GM18511 (cell line): ENCODE measurements around the gene XPR1.
"Not testable (repeated sequence)": the region's sequence is repeated elsewhere in the genome, so short reads cannot be mapped to it uniquely, and the experiment has no call there.

Experiments used
- ATAC-seq: cut with Tn5 transposase; IDR thresholded peaks from one replicate; pipeline ENCODE4 v1.9.1; 2021; ENCODE audit warnings: mild to moderate bottlenecking, moderate library complexity; ENCODE audit not compliant: unreplicated experiment

Gene XPR1

DNA sequence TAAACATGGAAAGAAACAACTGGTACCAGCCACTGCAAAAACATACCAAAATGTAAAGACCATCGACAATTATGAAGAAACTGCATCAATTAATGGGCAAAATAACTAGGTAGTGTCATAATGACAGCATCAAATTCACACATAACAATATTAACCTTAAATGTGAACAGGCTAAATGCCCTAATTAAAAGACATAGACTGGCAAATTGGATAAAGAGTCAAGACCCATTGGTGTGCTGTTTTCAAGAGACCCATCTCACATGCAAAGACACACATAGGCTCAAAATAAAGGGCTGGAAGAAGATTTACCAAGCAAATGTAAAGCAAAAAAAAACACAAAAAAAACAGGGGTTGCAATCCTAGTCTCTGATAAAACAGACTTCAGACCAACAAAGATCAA, 201.4 kb downstream of the XPR1 start:
- ATAC-seq, result not testable (repeated sequence)

DNA sequence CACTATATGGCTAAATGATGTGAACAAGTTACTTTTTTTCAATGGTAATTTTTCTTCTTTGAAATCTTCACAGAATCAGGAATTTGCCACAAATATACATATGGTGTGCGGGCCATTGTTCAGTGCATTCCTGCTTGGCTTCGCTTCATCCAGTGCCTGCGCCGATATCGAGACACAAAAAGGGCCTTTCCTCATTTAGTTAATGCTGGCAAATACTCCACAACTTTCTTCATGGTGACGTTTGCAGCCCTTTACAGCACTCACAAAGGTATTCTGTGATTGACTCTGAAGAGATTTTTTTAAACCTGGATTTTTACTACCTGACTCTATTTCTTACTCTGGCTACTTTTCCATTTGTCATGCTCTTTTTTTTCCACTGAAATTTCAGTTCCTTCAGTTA, 204.6 kb downstream of the XPR1 start:
- no peak for ATAC-seq

DNA sequence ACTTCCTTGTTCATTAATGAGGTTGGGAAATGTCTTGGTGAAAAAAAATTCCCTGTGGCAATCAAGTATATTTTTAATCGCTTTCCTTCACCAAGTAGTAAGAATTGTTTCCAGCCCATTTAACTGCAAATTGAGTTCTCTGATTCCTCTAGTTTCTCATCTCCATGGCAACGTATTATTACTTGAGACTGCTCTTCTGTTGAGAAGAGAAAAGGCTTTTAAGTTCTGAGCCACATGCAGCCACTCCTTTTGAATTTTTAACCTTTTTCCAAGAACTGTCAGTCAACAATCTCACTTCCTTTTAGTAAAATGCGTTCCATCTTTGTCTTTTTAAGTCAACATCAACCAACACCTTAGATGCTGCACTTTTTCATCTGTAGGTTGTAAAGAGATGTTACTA, 205.2 kb downstream of the XPR1 start:
- no peak for ATAC-seq

DNA sequence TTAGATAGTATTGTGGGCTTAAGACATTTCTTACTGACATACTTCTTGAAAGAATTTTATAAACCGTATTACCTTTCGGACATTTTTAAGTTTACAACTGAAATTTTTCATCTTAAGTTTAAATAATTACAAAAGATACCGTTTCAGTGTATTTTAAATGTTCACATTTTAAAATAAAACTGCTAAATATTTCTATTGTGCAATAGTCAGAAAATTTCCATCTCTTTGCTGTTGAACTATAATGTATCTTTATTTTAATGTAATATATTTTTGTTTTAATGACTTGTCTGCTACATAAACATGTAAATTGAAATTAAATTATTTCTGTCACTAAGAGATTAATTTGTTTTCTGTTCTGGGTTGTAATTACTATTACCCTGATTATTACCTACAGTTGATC, 206.7 kb downstream of the XPR1 start:
- ATAC-seq, result no peak

DNA sequence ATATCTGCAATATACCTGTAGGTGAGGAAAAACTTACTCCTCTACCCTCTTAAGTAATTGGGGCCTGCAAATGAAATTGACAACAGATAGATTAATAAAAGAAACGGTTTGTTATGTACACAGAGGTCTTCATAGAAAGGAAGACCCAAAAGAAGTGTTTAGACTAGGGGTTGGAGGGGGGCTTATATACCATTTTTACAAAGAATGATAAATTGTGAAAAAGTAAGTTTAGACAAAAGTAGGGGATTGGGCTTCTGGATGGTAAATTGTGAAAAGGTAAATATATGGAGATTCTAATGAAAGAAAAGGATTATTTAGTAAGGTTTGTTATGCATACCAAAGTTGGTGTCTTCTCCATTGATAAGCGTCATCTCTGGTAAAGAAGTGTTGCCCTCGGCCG, 207.7 kb downstream of the XPR1 start:
- no peak for ATAC-seq

DNA sequence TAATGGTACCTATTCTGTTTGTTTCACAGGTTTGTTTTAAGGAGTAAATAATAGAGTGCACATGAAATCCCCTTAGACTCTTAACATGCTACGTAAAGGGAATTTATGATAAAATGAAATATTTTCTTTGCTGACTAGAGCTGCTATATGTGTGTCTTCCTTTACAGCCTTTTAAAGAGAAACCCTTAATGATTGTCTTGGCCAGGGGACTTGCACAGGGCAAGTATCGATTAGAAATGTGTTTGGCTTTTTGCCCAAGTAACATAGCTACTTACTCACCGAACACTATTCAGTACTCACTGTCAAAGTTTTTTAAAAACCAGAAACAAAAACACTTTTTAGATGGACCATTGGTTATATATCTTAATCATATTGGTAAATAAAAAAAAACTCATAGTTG, 209.6 kb downstream of the XPR1 start:
- no peak for ATAC-seq

DNA sequence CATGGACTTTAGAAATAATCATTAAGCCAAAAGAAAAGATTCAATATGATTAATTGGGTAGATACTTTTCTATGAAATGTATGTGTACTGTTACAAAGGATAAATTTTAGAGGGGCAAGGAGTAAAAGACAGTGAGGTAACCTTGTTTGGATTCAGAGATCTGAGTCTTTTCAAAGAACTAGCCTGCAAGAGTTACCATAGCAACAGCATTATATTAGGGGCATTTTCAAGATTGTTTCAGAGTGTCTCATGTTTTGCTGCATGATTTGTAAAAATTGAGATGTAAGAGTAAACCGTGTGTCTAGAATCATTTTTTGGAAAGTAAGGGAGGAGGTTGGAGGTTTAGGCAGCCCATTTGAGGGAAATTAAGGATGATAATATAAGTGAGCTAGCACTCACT, 210.2 kb downstream of the XPR1 start:
- ATAC-seq, result no peak

DNA sequence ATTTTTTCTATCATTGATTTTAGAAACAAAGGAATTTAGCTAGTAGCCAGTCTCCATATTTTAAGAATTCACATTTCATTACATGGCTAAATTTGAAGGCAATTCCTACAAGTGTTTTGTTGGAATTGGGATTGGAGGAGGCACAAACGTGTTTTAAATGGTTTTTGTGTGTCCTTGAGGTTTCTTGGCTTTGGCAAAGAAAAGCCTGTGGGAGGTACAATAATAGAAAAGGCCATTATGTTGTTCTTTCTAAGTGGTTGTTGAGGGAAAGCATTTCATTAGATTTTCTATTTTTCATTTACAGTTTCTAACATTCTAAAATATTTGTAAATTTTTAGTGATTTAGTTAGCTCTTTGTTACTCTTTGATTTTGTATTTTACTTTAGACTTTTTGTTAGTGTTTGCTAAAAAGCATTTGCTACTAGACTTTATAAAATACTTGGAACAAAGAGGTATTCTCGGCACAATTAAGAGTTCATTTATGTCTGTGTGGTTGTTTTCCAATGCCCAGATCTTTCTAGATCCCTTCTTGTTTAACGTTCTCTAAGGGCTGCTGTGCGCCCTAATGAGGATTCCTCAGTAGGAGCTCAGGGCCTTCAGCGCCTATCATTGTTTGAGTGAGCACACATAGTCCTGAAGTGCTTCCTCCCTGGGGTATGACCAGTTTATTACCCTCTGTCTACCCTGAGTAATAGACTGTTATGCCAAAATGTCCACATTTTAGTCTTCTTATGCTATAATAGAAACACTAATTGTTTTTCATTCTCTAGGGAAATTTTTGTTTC, 210.9 kb downstream of the XPR1 start:
- no peak for ATAC-seq

DNA sequence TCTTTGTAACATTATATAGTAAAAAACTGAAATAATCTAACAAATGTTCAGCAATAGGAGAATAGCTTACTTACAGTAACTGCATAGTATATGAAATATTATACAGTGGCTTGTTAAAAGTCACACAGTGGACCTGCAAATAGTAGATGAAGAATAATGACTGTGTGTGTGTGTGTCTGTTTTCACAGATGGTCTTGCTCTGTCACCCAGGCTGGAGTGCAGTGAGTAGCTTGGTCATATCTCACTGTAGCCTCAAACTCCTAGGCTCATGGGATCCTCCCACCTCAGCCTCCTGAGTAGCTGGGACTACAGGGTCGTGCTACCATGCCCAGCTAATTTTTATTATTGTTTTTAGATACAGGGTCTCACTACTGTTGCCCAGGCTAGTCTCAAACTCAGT, 213.5 kb downstream of the XPR1 start:
- ATAC-seq, result no peak

DNA sequence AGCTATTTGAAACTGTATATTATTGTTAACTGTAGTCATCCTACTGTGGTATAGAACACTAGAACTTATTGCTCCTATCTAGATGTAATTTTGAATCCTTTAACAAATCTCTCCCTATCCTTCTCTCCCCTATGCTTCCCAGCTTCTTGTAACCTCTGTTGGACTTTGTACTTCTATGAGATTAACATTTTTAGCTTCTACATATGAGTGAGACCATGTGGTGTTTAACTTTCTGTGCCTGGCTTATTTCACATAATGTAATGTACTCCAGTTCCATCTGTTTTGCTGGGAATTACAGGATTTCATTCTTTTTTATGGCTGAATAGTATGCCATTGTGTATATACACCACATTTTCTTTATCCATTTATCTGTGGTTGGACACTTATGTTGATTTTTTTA, 216.4 kb downstream of the XPR1 start:
- no peak for ATAC-seq

DNA sequence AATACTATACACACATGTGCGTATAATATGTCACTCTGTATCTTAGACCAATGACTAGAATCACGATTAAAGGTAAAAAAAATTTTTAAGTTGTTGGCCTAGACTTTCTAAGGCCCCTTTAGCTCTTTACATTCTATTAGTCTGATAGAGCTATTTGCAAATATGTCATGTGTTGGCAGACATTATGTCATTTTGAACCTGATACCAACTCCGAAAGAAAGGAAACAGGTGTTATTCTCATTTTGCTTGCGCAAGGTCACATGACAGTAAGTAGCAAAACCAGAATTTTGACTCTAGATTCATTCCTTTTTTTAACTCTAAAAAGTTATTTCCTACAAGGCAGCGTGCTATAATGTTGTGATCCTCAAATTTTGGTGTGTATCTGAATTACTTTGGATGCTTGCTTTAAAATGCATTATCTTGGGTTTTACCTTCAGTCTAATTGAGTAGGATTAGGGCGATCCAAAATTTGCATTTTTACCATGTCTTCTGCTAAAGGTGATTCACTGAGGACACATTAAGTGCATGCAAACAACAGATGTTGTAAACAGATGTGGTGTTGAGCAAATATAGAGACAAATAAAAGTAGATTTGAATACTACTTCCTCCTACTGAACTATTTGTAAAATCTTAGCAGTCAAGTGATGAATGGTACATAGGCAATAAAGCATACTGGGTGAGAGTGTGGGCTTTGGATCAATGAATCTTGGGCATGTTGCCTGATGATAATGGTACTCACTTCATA, 217.4 kb downstream of the XPR1 start:
- ATAC-seq, result peak; percentile 77

DNA sequence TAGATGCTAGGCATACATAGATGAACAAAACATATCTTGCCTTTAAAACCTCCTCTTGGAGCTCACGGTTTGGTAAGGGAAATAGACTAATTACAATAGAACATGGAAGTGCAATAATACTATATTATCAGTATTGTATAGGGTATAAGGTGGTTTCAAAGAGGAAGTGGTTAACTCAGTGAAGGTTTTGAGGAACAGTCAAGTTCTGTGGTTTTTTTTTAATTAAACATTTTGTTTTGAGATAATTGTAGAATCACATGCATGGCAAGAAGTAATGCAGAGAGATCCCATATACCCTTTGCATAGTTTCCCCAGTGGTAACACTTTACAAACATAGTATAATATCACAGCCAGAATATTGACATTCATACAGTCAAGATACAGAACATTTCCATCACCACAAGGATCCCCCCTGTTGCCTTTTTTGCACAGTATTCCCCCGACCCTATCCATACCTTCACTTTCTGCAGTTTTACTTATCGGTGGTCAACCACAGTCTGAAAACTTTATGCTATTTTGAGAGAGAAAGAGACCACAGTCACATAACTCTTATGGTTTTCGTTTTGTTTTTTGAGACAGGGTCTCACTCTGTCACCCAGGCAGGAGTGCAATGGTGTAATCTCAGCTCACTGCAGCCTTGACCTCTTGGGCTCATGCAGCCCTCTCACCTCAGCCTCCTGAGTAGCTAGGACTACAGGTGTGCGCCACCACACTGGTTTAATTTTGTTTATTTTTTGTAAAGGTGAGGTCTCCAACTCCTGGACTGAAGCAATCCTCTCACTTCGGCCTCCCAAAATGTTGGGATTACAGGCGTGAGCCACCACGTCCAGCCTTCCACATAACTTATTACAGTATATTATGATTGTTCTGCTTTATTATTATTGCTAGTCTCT, 220.4 kb downstream of the XPR1 start:
- peak; percentile 51 for ATAC-seq

DNA sequence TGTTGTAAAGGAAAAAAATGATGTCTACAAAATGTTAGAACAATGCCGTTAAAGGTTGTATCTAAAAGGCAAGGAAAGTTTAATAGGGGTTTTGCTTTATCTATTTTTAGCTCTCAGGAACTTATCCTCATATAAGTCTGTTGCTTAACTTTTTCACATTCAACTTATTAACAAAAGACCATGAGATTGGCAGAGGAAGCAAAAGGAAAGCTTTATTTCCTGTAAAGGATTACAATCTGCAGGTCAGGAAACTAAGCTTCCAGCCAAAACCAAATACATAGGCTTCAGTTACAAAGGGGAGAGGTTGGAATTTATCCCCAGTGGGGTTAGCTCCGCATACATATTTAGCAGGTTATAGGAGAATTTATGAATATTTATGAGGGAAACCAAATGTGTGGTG, 222.2 kb downstream of the XPR1 start:
- no peak for ATAC-seq

DNA sequence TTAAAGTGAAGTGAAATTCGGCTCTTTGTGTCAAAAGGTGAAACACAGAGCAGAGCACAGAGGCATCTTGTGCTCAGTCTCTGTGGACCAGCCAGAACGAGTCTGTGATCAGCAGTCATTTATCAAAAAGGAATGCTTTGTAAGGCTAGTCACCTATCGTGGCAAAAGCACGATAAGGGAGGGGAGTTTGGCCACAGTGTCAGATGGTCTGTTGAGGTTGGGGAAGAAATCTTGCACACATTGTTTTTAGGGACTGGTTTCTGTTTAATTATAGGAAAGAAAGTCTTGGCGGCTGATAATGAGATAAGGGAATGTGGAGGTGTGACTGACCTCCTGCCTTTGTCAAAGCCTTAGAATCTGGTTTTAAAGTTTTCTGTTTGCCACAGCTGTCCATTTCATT, 222.6 kb downstream of the XPR1 start:
- no peak for ATAC-seq

DNA sequence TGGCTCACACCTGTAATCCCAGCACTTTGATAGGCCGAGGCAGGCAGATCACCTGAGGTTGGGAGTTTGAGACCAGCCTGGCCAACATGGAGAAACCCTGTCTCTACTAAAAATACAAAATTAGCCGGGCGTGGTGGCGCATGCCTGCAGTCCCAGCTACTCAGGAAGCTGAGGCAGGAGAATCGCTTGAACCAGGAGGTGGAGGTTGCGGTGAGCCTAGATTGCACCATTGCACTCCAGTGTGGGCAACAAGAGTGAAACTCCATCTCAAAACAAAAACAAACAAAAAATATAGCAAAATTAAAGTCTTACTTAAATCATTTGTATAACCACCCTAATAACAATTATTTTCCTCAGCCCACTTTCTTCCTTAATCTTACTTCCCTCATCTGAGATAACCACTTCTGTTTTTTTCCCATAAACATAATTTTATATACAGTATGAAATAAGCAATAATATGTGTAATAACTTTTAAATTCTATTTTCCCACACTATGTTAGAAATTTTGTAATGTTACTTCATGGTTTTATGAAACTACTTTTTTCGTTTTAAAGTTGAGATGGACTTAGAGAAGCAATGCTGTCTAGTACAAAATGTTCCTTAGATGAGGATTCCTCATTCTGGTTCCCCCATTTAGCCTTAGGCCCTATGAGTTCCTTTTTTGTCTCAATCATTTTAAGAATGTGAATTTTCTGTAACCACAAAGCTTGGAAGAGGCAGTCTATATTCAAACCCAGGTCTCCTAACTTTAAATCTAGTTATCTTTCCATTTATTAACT, 226.3 kb downstream of the XPR1 start:
- not testable (repeated sequence) for ATAC-seq

DNA sequence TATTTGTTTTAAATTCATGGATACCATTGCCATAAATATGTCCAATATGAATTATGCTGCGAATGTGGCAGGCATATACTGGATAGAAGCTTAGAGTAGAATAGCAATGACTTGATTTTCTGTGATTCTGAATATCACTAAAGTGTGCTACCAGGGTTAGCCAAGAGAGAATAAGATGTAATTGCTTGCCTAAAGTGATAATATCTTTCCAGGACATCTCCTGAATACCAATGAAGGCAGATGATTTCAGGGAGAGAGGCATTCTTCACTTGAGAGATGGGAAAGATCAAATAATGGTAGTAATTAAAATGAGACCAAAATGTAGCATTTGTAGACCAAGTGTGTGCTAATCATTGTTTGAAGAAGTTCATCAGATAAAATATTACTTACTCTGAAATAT, 227.5 kb downstream of the XPR1 start:
- no peak for ATAC-seq

DNA sequence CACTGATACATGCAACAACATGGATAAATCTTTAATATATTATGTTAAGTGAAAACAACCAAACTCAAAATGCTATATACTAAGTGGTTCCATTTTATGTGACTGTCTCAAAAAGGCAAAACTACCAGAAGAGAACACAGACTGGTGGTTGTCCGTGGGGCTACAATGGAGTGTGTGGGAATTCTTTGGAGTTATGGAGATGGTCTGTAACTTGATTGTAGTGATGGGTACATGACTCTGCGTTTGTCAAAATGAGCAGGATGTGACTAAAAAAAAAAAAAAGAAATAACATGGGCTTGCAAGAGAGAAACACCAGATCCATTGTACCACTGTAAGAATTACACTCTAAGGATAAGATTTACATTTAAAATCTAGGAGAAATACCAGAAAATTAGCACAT, 228.7 kb downstream of the XPR1 start:
- ATAC-seq, result no peak

DNA sequence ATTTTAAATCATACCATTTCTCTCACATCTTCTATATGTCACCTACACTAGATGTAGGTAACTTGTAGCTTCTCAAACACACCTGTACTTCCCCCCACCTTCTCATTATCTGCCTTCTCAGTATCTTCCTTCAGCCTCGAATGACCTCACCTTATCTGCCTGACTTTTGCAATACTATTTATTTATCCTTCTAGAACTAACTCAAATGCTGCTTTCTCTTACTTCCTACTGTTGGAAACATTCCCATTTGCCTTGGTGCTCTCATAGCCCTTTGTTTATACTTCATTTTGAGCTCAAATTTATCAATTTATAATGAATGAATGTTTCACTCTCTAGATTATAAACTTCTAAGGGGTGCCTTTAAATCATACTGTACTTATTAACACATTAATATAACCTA, 230.5 kb downstream of the XPR1 start:
- no peak for ATAC-seq

DNA sequence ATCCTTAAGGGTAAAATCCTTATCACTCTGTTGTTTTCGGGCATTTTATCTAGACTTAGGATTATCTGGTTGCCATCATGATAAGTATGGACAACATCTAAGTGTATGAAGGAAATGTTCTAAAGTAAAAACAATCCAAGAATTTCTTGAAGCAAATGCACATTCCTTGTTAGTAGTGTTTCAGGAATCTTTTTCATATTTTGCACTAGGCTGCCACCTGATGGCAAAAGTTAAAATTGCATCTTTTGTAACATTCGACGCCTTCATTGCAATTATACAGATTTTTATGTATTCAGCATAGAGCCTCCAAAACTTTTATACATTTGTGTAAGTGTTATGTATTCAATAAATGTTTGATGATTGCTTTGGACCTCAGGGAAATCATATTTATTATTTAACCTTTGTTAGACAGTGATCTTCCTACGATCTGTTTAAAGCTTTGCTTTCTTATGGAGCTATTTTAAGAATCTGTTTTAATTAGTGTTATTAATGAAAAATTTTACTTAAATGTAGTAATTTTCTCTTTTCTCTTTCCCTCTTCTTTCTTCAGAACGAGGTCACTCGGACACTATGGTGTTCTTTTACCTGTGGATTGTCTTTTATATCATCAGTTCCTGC, 231.4 kb downstream of the XPR1 start:
- no peak for ATAC-seq

DNA sequence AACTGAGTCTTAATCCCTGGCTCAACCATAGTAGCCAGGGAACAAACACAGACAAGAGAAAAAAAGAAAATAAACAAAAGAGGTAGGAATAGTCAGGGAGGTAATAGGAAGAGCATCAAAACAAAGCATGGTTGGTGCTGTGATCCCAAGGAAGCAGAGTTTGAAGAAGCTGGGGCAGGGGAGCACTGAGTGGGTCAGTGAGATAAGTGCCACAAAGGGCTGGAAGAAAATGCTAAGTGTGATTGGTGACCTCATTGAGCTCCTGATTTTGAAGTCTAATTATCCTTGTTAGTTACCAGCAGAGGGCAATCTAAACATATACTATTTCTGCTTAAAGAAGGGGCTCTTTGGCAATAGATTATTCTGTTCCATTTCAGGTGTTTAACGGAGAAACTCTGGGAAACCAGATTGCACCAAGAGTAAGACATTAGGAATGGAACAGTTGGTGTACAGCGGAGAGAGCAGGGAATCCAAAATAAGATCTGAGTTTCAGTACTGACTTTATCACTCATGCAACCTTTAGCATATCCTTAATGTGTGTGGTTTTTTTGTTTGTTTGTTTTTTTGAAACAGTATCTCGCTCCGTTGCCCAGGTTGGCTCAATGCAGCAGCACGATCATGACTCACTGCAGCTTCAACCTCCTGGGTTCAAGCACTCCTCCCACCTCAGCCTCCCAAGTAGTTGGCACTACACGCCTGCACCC, 250.1 kb downstream of the XPR1 start:
- ATAC-seq, result peak; percentile 59
